B cell (primary cell): Measurements from ENCODE around the gene CHAF1A. TPM values are rescaled to one million over a fixed set of nuclear protein-coding genes. Genes with fewer than 3 reads are reported as not detected.

Experiments used
- ATAC-seq: fragments of 200-7000 bp; cut with Tn5 transposase; one replicate; pipeline ENCODE4 v1.10.0; 2021; ENCODE audit warnings: low read depth, mild to moderate bottlenecking, moderate number of reproducible peaks, moderate library complexity
- CTCF ChIA-PET: fragments of 350-600 bp; sonication (Branson Sonifier 250); formaldehyde crosslinking; loops from one replicate; lab custom pipeline; 2021; ENCODE audit warnings: antibody characterized with exemption, inconsistent platforms; lab: Charles Lee
- POLR2A ChIA-PET: fragments of 350-600 bp; sonication (Branson Sonifier 250); formaldehyde crosslinking; loops from one replicate; lab custom pipeline; 2021; ENCODE audit warnings: antibody characterized with exemption; lab: Charles Lee
- DNase-seq: peaks from one replicate; pipeline ENCODE4 v3.0.0; 2013
- H2AFZ ChIP-seq: 2 replicates; pipeline ENCODE4 v1.6.1; 2012; ENCODE audit warnings: mild to moderate bottlenecking, low read depth, low read length; ENCODE audit not compliant: insufficient read depth, poor library complexity, severe bottlenecking
- H3K27ac ChIP-seq, 2 donors: 1 replicate in 1 of 2; 2 replicates in 1 of 2; pipeline ENCODE4 v1.5.1; 2012 to 2013; ENCODE audit warnings: low read length in 2 of 2, mild to moderate bottlenecking in 2 of 2, moderate library complexity in 1 of 2
- H3K27me3 ChIP-seq, 4 experiments: fragments of 200-600 bp in 1 of 4; sonication (generic) in 1 of 4; replicated peaks in 1 of 4; 1 replicate in 2 of 4; 2 replicates in 2 of 4; pipeline versions ENCODE4 v1.6.1 to v1.7.0; 2013 to 2016; ENCODE audit warnings: low read length in 3 of 4, mild to moderate bottlenecking in 2 of 4, mixed read lengths in 1 of 4, moderate library complexity in 1 of 4; ENCODE audit not compliant: insufficient read depth in 4 of 4, control insufficient read depth in 3 of 4; ENCODE audit errors: control extremely low read depth in 1 of 4
- H3K36me3 ChIP-seq, 2 experiments: replicated peaks in 1 of 2; 1 replicate in 1 of 2; 2 replicates in 1 of 2; pipeline versions ENCODE4 v1.6.1 to v1.7.1; 2013; ENCODE audit warnings: low read length in 1 of 2; ENCODE audit not compliant: insufficient read depth in 2 of 2, control insufficient read depth in 1 of 2; ENCODE audit errors: control extremely low read depth in 1 of 2, extremely low read depth in 1 of 2
- H3K4me1 ChIP-seq, 2 donors: fragments of 200-600 bp in 1 of 2; sonication (generic) in 1 of 2; 1 replicate in 1 of 2; 2 replicates in 1 of 2; pipeline versions ENCODE4 v1.5.1 to v1.6.1; 2013 to 2017; ENCODE audit warnings: low read length in 2 of 2; ENCODE audit not compliant: control insufficient read depth in 2 of 2, insufficient read depth in 2 of 2
- H3K4me2 ChIP-seq: replicated peaks from 2 replicates; pipeline ENCODE3; 2012; ENCODE audit warnings: mild to moderate bottlenecking, low read depth, low read length; ENCODE audit not compliant: poor library complexity, severe bottlenecking
- H3K4me3 ChIP-seq, 5 experiments: fragments of 200-600 bp in 1 of 5; sonication (generic) in 1 of 5; 1 replicate in 3 of 5; 2 replicates in 2 of 5; pipeline versions ENCODE4 v1.5.1 to v1.7.0; 2011 to 2016; ENCODE audit warnings: low read length in 4 of 5, mild to moderate bottlenecking in 4 of 5, low read depth in 2 of 5, control low read depth in 1 of 5, moderate library complexity in 1 of 5; ENCODE audit not compliant: insufficient read depth in 1 of 5; ENCODE audit errors: control extremely low read depth in 1 of 5, extremely low read depth in 1 of 5
- H3K79me2 ChIP-seq: fragments of 200-600 bp; sonication (generic); one replicate; pipeline ENCODE4 v1.6.0; 2016; ENCODE audit warnings: low read length; ENCODE audit not compliant: control insufficient read depth, insufficient read depth
- H3K9ac ChIP-seq: fragments of 200-600 bp; sonication (generic); 2 replicates; pipeline ENCODE4 v1.6.1; 2017; ENCODE audit warnings: mild to moderate bottlenecking, low read length, moderate library complexity
- H3K9me3 ChIP-seq, 3 donors: one replicate each; pipeline versions ENCODE4 v1.6.1 to v1.7.1; 2013; ENCODE audit warnings: low read length in 2 of 3; ENCODE audit not compliant: control insufficient read depth in 2 of 3, insufficient read depth in 1 of 3; ENCODE audit errors: control extremely low read depth in 1 of 3
- H4K20me1 ChIP-seq: 2 replicates; pipeline ENCODE4 v1.6.0; 2012; ENCODE audit warnings: mild to moderate bottlenecking, low read length; ENCODE audit not compliant: insufficient read depth, control insufficient read depth, poor library complexity, severe bottlenecking
- H3K27ac Mint-ChIP-seq: one replicate; pipeline ENCODE4 v1.8.0; 2021; ENCODE audit warnings: mixed read lengths
- H3K27me3 Mint-ChIP-seq: one replicate; pipeline ENCODE4 v1.8.0; 2021; ENCODE audit warnings: mixed read lengths
- H3K4me1 Mint-ChIP-seq: one replicate; pipeline ENCODE4 v1.8.0; 2021; ENCODE audit warnings: mixed read lengths
- H3K4me3 Mint-ChIP-seq: one replicate; pipeline ENCODE4 v1.8.0; 2021; ENCODE audit warnings: mixed read lengths
- H3K9me3 Mint-ChIP-seq: one replicate; pipeline ENCODE4 v1.8.0; 2022; ENCODE audit warnings: mixed read lengths; ENCODE audit not compliant: insufficient read depth
- EZH2 ChIP-seq: IDR thresholded peaks from 2 replicates; pipeline ENCODE4 v1.6.1; 2012; ENCODE audit warnings: borderline replicate concordance, low read depth, mild to moderate bottlenecking, moderate library complexity, low read length; ENCODE audit not compliant: insufficient read depth, poor library complexity, severe bottlenecking
- WGBS: methylation state at CpG from one replicate; pipeline ENCODE4 v1.1.5; 2013; ENCODE audit warnings: missing lambda C conversion rate; ENCODE audit not compliant: insufficient coverage; 5-methylcytosine and 5-hydroxymethylcytosine counted together
- intact Hi-C: fragments of 100-400 bp; cut with micrococcal nuclease; formaldehyde crosslinking; loops from one replicate; pipeline ENCODE4 v1.10.0; 2022
- polyA plus RNA-seq: library from polyadenylated mRNA; depleted of rRNA; stranded (reverse); fragments of >200 nt; gene quantifications from 2 replicates; pipeline ENCODE4 v1.2.3, GENCODE V29; 2012
- total RNA-seq, 2 donors: library from RNA; stranded (reverse); fragments of 120-200 nt in 1 of 2; gene quantifications; 1 replicate in 1 of 2; 2 replicates in 1 of 2; pipeline versions ENCODE4 v1.2.3 to v1.2.4, GENCODE V29; 2013 to 2022
- TF ChIP-seq, protein P1 (sequence below): fragments of 200-600 bp; IDR thresholded peaks from one replicate; pipeline ENCODE4 v1.8.0; 2022; ENCODE audit warnings: antibody characterized with exemption, mild to moderate bottlenecking

Gene CHAF1A
- total and polyA plus RNA-seq, 2 donors (not counting 1 experiment from before 2014, with no cell fraction given), result 15.1 to 19.7 TPM

DNA sequence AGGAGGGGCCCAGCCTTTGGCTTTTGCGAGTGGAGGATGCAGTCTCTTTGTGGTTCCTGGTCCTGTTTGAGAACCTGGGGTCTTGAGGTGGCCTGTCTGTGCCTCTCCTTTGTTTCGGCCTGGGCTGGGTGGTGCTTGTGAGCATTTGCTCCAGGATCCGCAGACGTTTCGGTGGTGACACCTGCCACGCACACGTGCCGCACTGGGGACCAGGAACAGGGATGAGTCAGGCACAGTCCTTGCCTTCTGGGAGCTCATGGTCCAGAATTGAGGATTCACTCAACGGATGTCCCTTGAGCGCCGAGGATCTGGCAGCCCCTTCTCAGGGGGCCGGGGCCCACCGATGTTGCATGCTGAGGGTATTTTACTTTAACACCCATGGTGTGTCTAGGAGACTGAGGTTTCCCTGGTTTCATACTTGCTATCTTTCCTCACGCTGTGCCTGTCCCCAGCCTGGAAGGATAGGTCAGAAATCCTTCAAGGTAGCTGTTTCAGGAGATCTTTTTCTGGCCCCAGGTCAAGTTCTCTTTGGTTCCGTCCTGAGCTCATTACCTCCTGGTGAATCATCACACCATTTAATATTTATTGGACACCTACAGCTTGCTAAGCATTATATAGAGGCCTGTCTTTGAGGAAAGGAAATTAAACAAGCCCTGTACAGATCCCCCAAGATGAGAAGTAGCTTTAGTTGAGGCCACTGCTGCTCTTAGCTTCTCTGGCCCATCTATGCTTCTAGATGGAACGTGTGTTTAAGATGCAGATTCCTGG, 74.8 kb downstream of the CHAF1A start:
- no peak overlapping the region for H3K4me3 Mint-ChIP-seq
- intact Hi-C loops, result loop anchor here (10.0 kb wide), 2 partner anchors 972 to 1148 kb away; partner anchors contain the start of genes DOHH, FZR1, SAFB and SAFB2

More for the DNA sequence above, 74.8 kb downstream of the CHAF1A start:
- no peak overlapping the region for H3K4me3 ChIP-seq
- no peak overlapping the region for H2AFZ ChIP-seq
- DNase-seq (no peak), ATAC-seq (no peak)
- H3K36me3 ChIP-seq, result peaks cover 0 to 15% of the 10 kb centered on the region in 2 experiments
- peaks cover 20 to 25% of the 10 kb centered on the region in 2 donors for H3K4me1 ChIP-seq
- WGBS, result 94% methylated on average over 9 of the region's 16 CpGs
- CTCF ChIA-PET, result interaction anchor here (0.6 kb wide), 1 partner anchor 86 kb away, joined by 7 read pairs; no protein-coding TSS in a partner anchor
- H3K9me3 ChIP-seq, result no peaks in the 10 kb centered on the region
- no peak overlapping the region for H3K9ac ChIP-seq
- Mint-ChIP-seq H3K27ac (no peak overlapping the region), H3K27me3 (no peaks in the 10 kb centered on the region), H3K9me3 (no peaks in the 10 kb centered on the region), H3K4me1 (peaks cover 18% of the 10 kb centered on the region)
- H3K27me3 ChIP-seq, result no peaks in the 10 kb centered on the region
- peaks cover 20% of the 10 kb centered on the region for H4K20me1 ChIP-seq
- POLR2A ChIA-PET, result no interaction called here
- no peak overlapping the region for H3K4me2 ChIP-seq
- peaks cover 29% of the 10 kb centered on the region for H3K79me2 ChIP-seq
- no peak overlapping the region for H3K27ac ChIP-seq
- no peak for TF ChIP-seq EZH2
- TF ChIP-seq, protein P1, sequence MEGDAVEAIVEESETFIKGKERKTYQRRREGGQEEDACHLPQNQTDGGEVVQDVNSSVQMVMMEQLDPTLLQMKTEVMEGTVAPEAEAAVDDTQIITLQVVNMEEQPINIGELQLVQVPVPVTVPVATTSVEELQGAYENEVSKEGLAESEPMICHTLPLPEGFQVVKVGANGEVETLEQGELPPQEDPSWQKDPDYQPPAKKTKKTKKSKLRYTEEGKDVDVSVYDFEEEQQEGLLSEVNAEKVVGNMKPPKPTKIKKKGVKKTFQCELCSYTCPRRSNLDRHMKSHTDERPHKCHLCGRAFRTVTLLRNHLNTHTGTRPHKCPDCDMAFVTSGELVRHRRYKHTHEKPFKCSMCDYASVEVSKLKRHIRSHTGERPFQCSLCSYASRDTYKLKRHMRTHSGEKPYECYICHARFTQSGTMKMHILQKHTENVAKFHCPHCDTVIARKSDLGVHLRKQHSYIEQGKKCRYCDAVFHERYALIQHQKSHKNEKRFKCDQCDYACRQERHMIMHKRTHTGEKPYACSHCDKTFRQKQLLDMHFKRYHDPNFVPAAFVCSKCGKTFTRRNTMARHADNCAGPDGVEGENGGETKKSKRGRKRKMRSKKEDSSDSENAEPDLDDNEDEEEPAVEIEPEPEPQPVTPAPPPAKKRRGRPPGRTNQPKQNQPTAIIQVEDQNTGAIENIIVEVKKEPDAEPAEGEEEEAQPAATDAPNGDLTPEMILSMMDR, result no peak
